ENCODE results near the gene ZMYND11.
A peak's percentile ranks its signal among the peaks of the same experiment; 100 is the strongest.

Gene ZMYND11

GRCh38 chr10:154348-154747 lies 19.1 kb downstream of the ZMYND11 start:
- Mint-ChIP-seq H3K4me1 (no peaks in the 10 kb centered on the region), H3K27me3 (ENCODE audit: low read depth) (no peaks in the 10 kb centered on the region), H3K27ac (no peak overlapping the region), H3K9me3 (peaks cover 21% of the 10 kb centered on the region), H3K4me3 (no peak overlapping the region), H3K36me3 (ENCODE audit: low read depth) (peaks cover 42% of the 10 kb centered on the region)
- no peak for TF ChIP-seq CTCF (IDR thresholded peaks at IDR 0.05; ENCODE audit: unreplicated experiment in 3 of 3)

- Mint-ChIP-seq H3K27me3 (ENCODE audit: low read depth) (no peaks in the 10 kb centered on the region), H3K9me3 (peaks cover 60% of the 10 kb centered on the region), H3K36me3 (ENCODE audit: low read depth) (peaks cover 77% of the 10 kb centered on the region), H3K4me3 (no peak overlapping the region), H3K4me1 (no peaks in the 10 kb centered on the region), H3K27ac (no peak overlapping the region)
- no peak for TF ChIP-seq CTCF (IDR thresholded peaks at IDR 0.05; ENCODE audit: unreplicated experiment in 3 of 3)
Observed at GRCh38 chr10:167383-167782, 32.1 kb downstream of the ZMYND11 start.

GRCh38 chr10:173741-174140 lies 38.5 kb downstream of the ZMYND11 start:
- Mint-ChIP-seq H3K27me3 (ENCODE audit: low read depth) (no peaks in the 10 kb centered on the region), H3K27ac (no peak overlapping the region), H3K36me3 (ENCODE audit: low read depth) (peaks cover 53% of the 10 kb centered on the region), H3K9me3 (peaks cover 28% of the 10 kb centered on the region), H3K4me3 (no peak overlapping the region), H3K4me1 (no peaks in the 10 kb centered on the region)
- no peak for TF ChIP-seq CTCF (IDR thresholded peaks at IDR 0.05; ENCODE audit: unreplicated experiment in 3 of 3)

- H3K9me3 Mint-ChIP-seq: peaks cover 9% of the 10 kb centered on the region
- no peak overlapping the region for H3K27ac Mint-ChIP-seq
- H3K4me1 Mint-ChIP-seq: no peaks in the 10 kb centered on the region
- H3K4me3 Mint-ChIP-seq: no peak overlapping the region
- H3K36me3 Mint-ChIP-seq (ENCODE audit: low read depth): peaks cover 41% of the 10 kb centered on the region
- no peak for TF ChIP-seq CTCF (IDR thresholded peaks at IDR 0.05; ENCODE audit: unreplicated experiment in 3 of 3)
- H3K27me3 Mint-ChIP-seq (ENCODE audit: low read depth): no peaks in the 10 kb centered on the region
Observed at GRCh38 chr10:176677-177076, 41.4 kb downstream of the ZMYND11 start.

- Mint-ChIP-seq H3K4me3 (no peak overlapping the region), H3K27me3 (ENCODE audit: low read depth) (no peaks in the 10 kb centered on the region), H3K36me3 (ENCODE audit: low read depth) (peaks cover 40% of the 10 kb centered on the region), H3K9me3 (peaks cover 2% of the 10 kb centered on the region), H3K27ac (no peak overlapping the region), H3K4me1 (no peaks in the 10 kb centered on the region)
- TF ChIP-seq CTCF (IDR thresholded peaks at IDR 0.05; ENCODE audit: unreplicated experiment in 3 of 3): peak; percentile 22 to 47 (median 26)
Observed at GRCh38 chr10:178208-178607, 43.0 kb downstream of the ZMYND11 start.

GRCh38 chr10:178723-179122 lies 43.5 kb downstream of the ZMYND11 start:
- no peak for TF ChIP-seq CTCF (IDR thresholded peaks at IDR 0.05; ENCODE audit: unreplicated experiment in 3 of 3)

More at GRCh38 chr10:178723-179122, 43.5 kb downstream of the ZMYND11 start:
- Mint-ChIP-seq H3K27me3 (ENCODE audit: low read depth) (no peaks in the 10 kb centered on the region), H3K27ac (peak overlapping the region in 1 of 3 experiments; percentile 26), H3K4me3 (no peak overlapping the region), H3K9me3 (peaks cover 7% of the 10 kb centered on the region), H3K4me1 (no peaks in the 10 kb centered on the region), H3K36me3 (ENCODE audit: low read depth) (peaks cover 43% of the 10 kb centered on the region)
